LNCaP clone FGC (cell line): ENCODE results near the gene ZACN.

Experiments used
- DNase-seq: peaks from one replicate; pipeline ENCODE4 v3.0.0-alpha.2; 2011; ENCODE audit warnings: low read depth
- H3K4me3 ChIP-seq: 2 replicates; pipeline ENCODE4 v1.5.1; 2011; ENCODE audit warnings: mild to moderate bottlenecking, low read depth, low read length, control low read depth
- CTCF ChIP-seq: IDR thresholded peaks from 2 replicates; pipeline ENCODE4 v1.5.1; 2012; ENCODE audit warnings: mild to moderate bottlenecking; ENCODE audit not compliant: control insufficient read depth, insufficient read depth; ENCODE audit errors: extremely low read depth

The ZACN gene

GRCh38 chr17:76078860-76079534 lies at the start of gene ZACN:
Gene ZACN (plus strand): TSS chr17:76079182. CDS start chr17:76079265, 83 bp downstream.
- TF ChIP-seq CTCF = no peak
- no peak within 1 kb of the TSS for H3K4me3 ChIP-seq
- no peak for DNase-seq

- TF ChIP-seq CTCF = no peak
- DNase-seq = no peak
- H3K4me3 ChIP-seq = no peak overlapping the region
These were observed 46.8 kb upstream of the ZACN start for GRCh38 chr17:76032073-76032779.

- no peak for TF ChIP-seq CTCF
- DNase-seq = no peak
These were observed 46.2 kb upstream of the ZACN start for GRCh38 chr17:76032780-76033108.

GRCh38 chr17:76033139-76033538 lies 45.8 kb upstream of the ZACN start:
- no peak overlapping the region for H3K4me3 ChIP-seq
- no peak for DNase-seq
- TF ChIP-seq CTCF = no peak

More at GRCh38 chr17:76032780-76033108, 46.2 kb upstream of the ZACN start:
- H3K4me3 ChIP-seq = no peak overlapping the region

DNA sequence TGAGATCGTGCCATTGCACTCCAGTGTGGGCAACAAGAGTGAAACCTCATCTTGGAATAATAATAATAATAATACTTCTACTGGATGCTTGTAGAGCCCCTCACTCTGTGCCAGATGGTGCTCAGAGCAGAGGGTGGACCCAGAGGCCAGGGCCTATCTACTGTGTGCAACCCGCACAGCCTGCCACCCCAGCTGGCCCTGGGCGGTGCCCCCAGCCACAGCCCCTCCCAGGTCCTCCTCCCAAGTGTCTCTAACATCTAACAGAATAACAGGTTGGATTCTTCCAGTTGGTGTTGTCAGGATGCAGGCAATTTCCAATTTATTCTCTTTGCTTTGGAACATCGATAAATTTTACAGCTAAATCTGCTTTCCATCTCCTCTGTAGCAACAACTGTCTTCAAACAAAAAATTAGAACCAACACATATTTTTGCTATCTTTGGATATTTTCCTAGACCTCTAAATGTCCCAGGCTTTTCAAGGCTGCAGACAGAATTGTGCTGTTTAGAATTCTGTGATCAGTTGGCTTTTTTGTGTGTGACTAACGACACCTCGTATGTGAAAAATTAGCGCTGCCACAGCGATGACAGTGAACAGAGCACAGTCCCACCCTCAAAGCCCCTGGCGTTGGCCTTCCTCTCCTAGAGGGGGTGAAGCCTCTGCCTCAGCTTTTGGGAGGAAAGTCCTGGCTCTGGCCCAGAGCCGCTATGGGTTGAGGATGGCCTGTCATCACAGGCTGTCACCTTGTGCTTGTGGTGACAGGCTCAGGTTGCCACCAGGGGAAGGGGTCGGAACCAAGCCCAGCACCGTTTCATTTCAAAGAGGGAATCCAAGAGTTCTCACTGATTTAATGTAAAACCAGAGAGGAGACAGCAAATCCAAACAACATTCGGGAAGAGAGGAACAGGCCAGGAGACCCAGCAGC lies 44.3 kb upstream of the ZACN start:
- DNase-seq = no peak
- no peak overlapping the region for H3K4me3 ChIP-seq
- no peak for TF ChIP-seq CTCF

GRCh38 chr17:76036497-76037261 lies 42.3 kb upstream of the ZACN start:
- H3K4me3 ChIP-seq = no peak overlapping the region
- TF ChIP-seq CTCF = no peak
- no peak for DNase-seq
